A673 (cell line): Measurements from ENCODE around the gene SLC26A4.

Source experiments
- CTCF ChIP-seq: fragments of 300-800, 200-600 bp; sonication (generic); conservative IDR thresholded peaks from 2 replicates; pipeline ENCODE4 v1.5.1; 2017; ENCODE audit warnings: low read depth, mild to moderate bottlenecking, antibody characterized with exemption, low read length, moderate library complexity, mixed read lengths
- EZH2 ChIP-seq: fragments of 200-600 bp; sonication (generic); IDR thresholded peaks from 2 replicates; pipeline ENCODE4 v1.6.1; 2017; ENCODE audit warnings: borderline replicate concordance, low read depth, mild to moderate bottlenecking, mixed read lengths, antibody characterized with exemption, low read length; ENCODE audit not compliant: poor library complexity, severe bottlenecking

GRCh38 chr7:107614425-107614824 is 46.2 kb upstream of the SLC26A4 start:
- TF ChIP-seq CTCF, result no peak
- no peak for TF ChIP-seq EZH2
